CD14-positive monocyte (primary cell): ENCODE data around the gene NANOGP8. TPM values are rescaled to one million over a fixed set of nuclear protein-coding genes. Genes with fewer than 3 reads are reported as not detected.

Experiments used
- DNase-seq, 3 donors: peaks; one replicate each; pipeline ENCODE4 v3.0.0-alpha.2; 2011 to 2022
- H2AFZ ChIP-seq: 2 replicates; pipeline ENCODE4 v1.6.0; 2012; ENCODE audit warnings: mild to moderate bottlenecking, low read depth, low read length, inconsistent platforms; ENCODE audit not compliant: insufficient read depth, poor library complexity, severe bottlenecking
- H3K27ac ChIP-seq, 2 donors: 1 replicate in 1 of 2; 2 replicates in 1 of 2; pipeline ENCODE4 v1.5.1; 2012 to 2013; ENCODE audit warnings: low read length in 2 of 2, control low read depth in 1 of 2, inconsistent platforms in 1 of 2, low read depth in 1 of 2, mild to moderate bottlenecking in 1 of 2
- H3K27me3 ChIP-seq, 2 donors: one replicate each; pipeline versions ENCODE4 v1.6.0 to v1.6.1; 2011 to 2013; ENCODE audit warnings: low read length in 2 of 2; ENCODE audit not compliant: control insufficient read depth in 2 of 2, insufficient read depth in 2 of 2
- H3K36me3 ChIP-seq, 2 donors: replicated peaks in 1 of 2; 1 replicate in 1 of 2; 2 replicates in 1 of 2; pipeline versions ENCODE4 v1.5.1 to v1.6.1; 2012 to 2013; ENCODE audit warnings: low read length in 2 of 2, control low read depth in 1 of 2, inconsistent platforms in 1 of 2, mild to moderate bottlenecking in 1 of 2; ENCODE audit not compliant: insufficient read depth in 2 of 2, control insufficient read depth in 1 of 2
- H3K4me1 ChIP-seq, 2 donors: 1 replicate in 1 of 2; 2 replicates in 1 of 2; pipeline versions ENCODE4 v1.5.1 to v1.6.1; 2012 to 2013; ENCODE audit warnings: low read length in 2 of 2, control low read depth in 1 of 2, inconsistent platforms in 1 of 2, mild to moderate bottlenecking in 1 of 2, moderate library complexity in 1 of 2; ENCODE audit not compliant: insufficient read depth in 2 of 2, control insufficient read depth in 1 of 2
- H3K4me2 ChIP-seq: replicated peaks from 2 replicates; pipeline ENCODE3; 2012; ENCODE audit warnings: low read length, moderate library complexity, mild to moderate bottlenecking; ENCODE audit not compliant: poor library complexity, severe bottlenecking; ENCODE audit errors: extremely low read depth
- H3K4me3 ChIP-seq, 3 experiments: fragments of 200-600 bp in 1 of 3; sonication (generic) in 1 of 3; replicated peaks in 1 of 3; 1 replicate in 2 of 3; 2 replicates in 1 of 3; pipeline ENCODE4 v1.5.1; 2011 to 2013; ENCODE audit warnings: low read length in 3 of 3, mild to moderate bottlenecking in 3 of 3, control low read depth in 2 of 3, low read depth in 2 of 3, inconsistent platforms in 1 of 3, moderate library complexity in 1 of 3
- H3K79me2 ChIP-seq: 2 replicates; pipeline ENCODE4 v1.6.0; 2012; ENCODE audit warnings: mild to moderate bottlenecking, control low read depth, inconsistent platforms, low read length, moderate library complexity; ENCODE audit not compliant: insufficient read depth
- H3K9ac ChIP-seq: 2 replicates; pipeline ENCODE4 v1.6.0; 2017; ENCODE audit warnings: low read length, mild to moderate bottlenecking; ENCODE audit not compliant: insufficient read depth, poor library complexity, severe bottlenecking
- H3K9me3 ChIP-seq, 2 donors: replicated peaks in 1 of 2; 1 replicate in 1 of 2; 2 replicates in 1 of 2; pipeline versions ENCODE4 v1.5.1 to v1.6.1; 2012 to 2013; ENCODE audit warnings: low read length in 2 of 2, control low read depth in 1 of 2; ENCODE audit not compliant: control insufficient read depth in 1 of 2, insufficient read depth in 1 of 2
- H4K20me1 ChIP-seq: 2 replicates; pipeline ENCODE4 v1.6.0; 2012; ENCODE audit warnings: mild to moderate bottlenecking, low read length, control low read depth, moderate library complexity; ENCODE audit not compliant: insufficient read depth
- H3K27ac Mint-ChIP-seq, 7 donors: one replicate each; pipeline ENCODE4 v1.8.0; 2020; ENCODE audit warnings: mild to moderate bottlenecking in 7 of 7, mixed read lengths in 7 of 7, moderate library complexity in 6 of 7, inconsistent platforms in 2 of 7
- H3K27me3 Mint-ChIP-seq, 3 donors: one replicate each; pipeline ENCODE4 v1.8.0; 2021 to 2022; ENCODE audit warnings: low read depth in 3 of 3, mild to moderate bottlenecking in 3 of 3, mixed read lengths in 3 of 3, moderate library complexity in 3 of 3, inconsistent platforms in 1 of 3
- H3K36me3 Mint-ChIP-seq, 2 donors: one replicate each; pipeline ENCODE4 v1.8.0; 2020; ENCODE audit warnings: mixed read lengths in 2 of 2, inconsistent platforms in 1 of 2, mild to moderate bottlenecking in 1 of 2
- H3K4me1 Mint-ChIP-seq: one replicate; pipeline ENCODE4 v1.8.0; 2020; ENCODE audit warnings: mild to moderate bottlenecking, mixed read lengths
- H3K4me3 Mint-ChIP-seq, 2 donors: one replicate each; pipeline ENCODE4 v1.8.0; 2020; ENCODE audit warnings: mild to moderate bottlenecking in 2 of 2, mixed read lengths in 2 of 2, moderate library complexity in 1 of 2
- H3K9me3 Mint-ChIP-seq, 7 donors: one replicate each; pipeline ENCODE4 v1.8.0; 2020 to 2022; ENCODE audit warnings: mixed read lengths in 7 of 7, mild to moderate bottlenecking in 6 of 7, moderate library complexity in 6 of 7, inconsistent platforms in 2 of 7
- CTCF ChIP-seq: fragments of 200-600 bp; IDR thresholded peaks from one replicate; pipeline ENCODE4 v1.8.0; 2022; ENCODE audit warnings: antibody characterized with exemption, mild to moderate bottlenecking
- WGBS: methylation state at CpG from one replicate; pipeline ENCODE4 v1.1.5; 2013; ENCODE audit warnings: missing lambda C conversion rate; ENCODE audit not compliant: insufficient coverage; 5-methylcytosine and 5-hydroxymethylcytosine counted together
- intact Hi-C, 2 donors: fragments of 100-400 bp; cut with micrococcal nuclease; formaldehyde crosslinking; loops; one replicate each; pipeline versions ENCODE4 v1.15.0 to v1.15.1; 2023
- polyA plus RNA-seq, 3 donors: library from polyadenylated mRNA; depleted of rRNA in 1 of 3; unstranded in 2 of 3; stranded (reverse) in 1 of 3; fragments of 300-500 nt in 2 of 3; fragments of >200 nt in 1 of 3; fragmentation: Illumina TruSeq in 2 of 3; gene quantifications; 1 replicate in 2 of 3; 2 replicates in 1 of 3; pipeline ENCODE4 v1.2.3, GENCODE V29; 2012 to 2021

Gene NANOGP8
- polyA plus RNA-seq, 3 donors = not detected

- no peak for TF ChIP-seq CTCF
- Mint-ChIP-seq H3K9me3 (peaks cover 0 to 13% (median 10%) of the 10 kb centered on the region in 7 donors), H3K27ac (no peak overlapping the region), H3K4me1 (no peaks in the 10 kb centered on the region), H3K4me3 (no peak overlapping the region), H3K36me3 (no peaks in the 10 kb centered on the region), H3K27me3 (peaks cover 0 to 8% (median 2%) of the 10 kb centered on the region in 3 donors)
- intact Hi-C loops = no loop called here
- H3K27ac ChIP-seq = no peak overlapping the region
- no peaks in the 10 kb centered on the region for H4K20me1 ChIP-seq
- no peaks in the 10 kb centered on the region for H3K36me3 ChIP-seq
- no peak for DNase-seq
- H3K4me2 ChIP-seq = no peak overlapping the region
- H3K27me3 ChIP-seq = no peaks in the 10 kb centered on the region
- WGBS = no CpG with 5 or more reads among the region's 1 CpG
- H3K4me1 ChIP-seq = no peaks in the 10 kb centered on the region
- no peak overlapping the region for H2AFZ ChIP-seq
- H3K79me2 ChIP-seq = no peaks in the 10 kb centered on the region
- H3K4me3 ChIP-seq = no peak overlapping the region
- no peak overlapping the region for H3K9ac ChIP-seq
- H3K9me3 ChIP-seq = peaks cover 0 to 5% of the 10 kb centered on the region in 2 donors
Measured at GRCh38 chr15:35090104-35090807, 5.2 kb upstream of the NANOGP8 start.

GRCh38 chr15:35089551-35089950 is 4.5 kb upstream of the NANOGP8 start:
- no CpG with 5 or more reads among the region's 2 CpGs for WGBS
- Histone ChIP-seq H3K4me1 (no peaks in the 10 kb centered on the region), H3K9me3 (peaks cover 0 to 5% of the 10 kb centered on the region in 2 donors), H3K79me2 (no peaks in the 10 kb centered on the region), H2AFZ (no peak overlapping the region), H4K20me1 (no peaks in the 10 kb centered on the region), H3K4me3 (no peak overlapping the region), H3K9ac (no peak overlapping the region), H3K4me2 (no peak overlapping the region), H3K27ac (no peak overlapping the region), H3K27me3 (no peaks in the 10 kb centered on the region), H3K36me3 (no peaks in the 10 kb centered on the region)
- peaks cover 0 to 8% (median 2%) of the 10 kb centered on the region in 3 donors for H3K27me3 Mint-ChIP-seq
- H3K4me3 Mint-ChIP-seq = no peak overlapping the region
- H3K4me1 Mint-ChIP-seq = no peaks in the 10 kb centered on the region
- H3K9me3 Mint-ChIP-seq = peaks cover 0 to 13% (median 11%) of the 10 kb centered on the region in 7 donors
- no peak overlapping the region for H3K27ac Mint-ChIP-seq
- DNase-seq = no peak
- TF ChIP-seq CTCF = no peak
- H3K36me3 Mint-ChIP-seq = no peaks in the 10 kb centered on the region
- intact Hi-C loops = no loop called here
